ENCODE data around the gene WRAP53.
A peak's percentile ranks its signal among the peaks of the same experiment; 100 is the strongest.
"Not testable (repeated sequence)": the region's sequence is repeated elsewhere in the genome, so short reads cannot be mapped to it uniquely, and the experiment has no call there.

WRAP53 gene

DNA sequence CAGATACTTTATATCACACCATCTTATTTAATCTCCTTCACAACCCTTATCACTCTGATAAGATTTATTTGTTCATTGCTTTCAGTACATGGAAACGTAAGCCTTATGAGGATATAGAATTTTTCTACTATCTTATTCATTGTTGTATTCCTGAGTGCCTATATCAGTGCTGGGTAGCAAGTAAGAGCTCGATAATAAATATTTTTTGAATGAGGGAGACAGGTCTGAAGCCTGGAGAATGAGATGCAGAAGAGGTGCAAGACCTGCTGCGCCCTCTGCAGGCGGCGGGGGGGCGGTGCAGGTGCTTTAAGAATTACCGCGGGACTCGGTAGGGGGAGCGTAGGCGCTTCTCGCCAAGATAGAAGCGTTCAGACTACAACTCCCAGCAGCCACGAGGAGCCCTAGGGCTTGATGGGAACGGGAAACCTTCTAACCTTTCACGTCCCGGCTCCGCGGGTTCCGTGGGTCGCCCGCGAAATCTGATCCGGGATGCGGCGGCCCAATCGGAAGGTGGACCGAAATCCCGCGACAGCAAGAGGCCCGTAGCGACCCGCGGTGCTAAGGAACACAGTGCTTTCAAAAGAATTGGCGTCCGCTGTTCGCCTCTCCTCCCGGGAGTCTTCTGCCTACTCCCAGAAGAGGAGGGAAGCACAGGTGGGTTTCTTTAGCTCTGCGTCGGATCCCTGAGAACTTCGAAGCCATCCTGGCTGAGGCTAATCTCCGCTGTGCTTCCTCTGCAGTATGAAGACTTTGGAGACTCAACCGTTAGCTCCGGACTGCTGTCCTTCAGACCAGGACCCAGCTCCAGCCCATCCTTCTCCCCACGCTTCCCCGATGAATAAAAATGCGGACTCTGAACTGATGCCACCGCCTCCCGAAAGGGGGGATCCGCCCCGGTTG, at the start of gene WRAP53:
TSS of gene WRAP53 (plus strand) at position 570 of the 900 bp plus-strand sequence. CDS start at position 742, 172 bp downstream.
- Mint-ChIP-seq H3K4me1 (peaks cover 22% of the 10 kb centered on the region), H3K4me3 (peak within 1 kb of the TSS; percentile 93 to 98 (median 98)), H3K9me3 (no peaks in the 10 kb centered on the region), H3K27me3 (ENCODE audit: low read depth) (no peaks in the 10 kb centered on the region), H3K36me3 (ENCODE audit: low read depth) (peaks cover 12% of the 10 kb centered on the region), H3K27ac (peak within 1 kb of the TSS; percentile 100)
- TF ChIP-seq CTCF (IDR thresholded peaks at IDR 0.05; ENCODE audit: unreplicated experiment in 3 of 3): peak; percentile 99 to 100 (median 99)

GRCh38 chr17:7640783-7641182, 47.5 kb upstream of the WRAP53 start:
- no peak overlapping the region for H3K4me3 Mint-ChIP-seq
- H3K4me1 Mint-ChIP-seq: no peaks in the 10 kb centered on the region
- H3K27me3 Mint-ChIP-seq (ENCODE audit: low read depth): peaks cover 4% of the 10 kb centered on the region
- no peak overlapping the region for H3K27ac Mint-ChIP-seq
- H3K36me3 Mint-ChIP-seq (ENCODE audit: low read depth): no peaks in the 10 kb centered on the region
- no peak for TF ChIP-seq CTCF (IDR thresholded peaks at IDR 0.05; ENCODE audit: unreplicated experiment in 3 of 3)
- no peaks in the 10 kb centered on the region for H3K9me3 Mint-ChIP-seq

- not testable (repeated sequence) for H3K4me1 Mint-ChIP-seq
These were observed 46.6 kb upstream of the WRAP53 start for GRCh38 chr17:7641635-7642034.

GRCh38 chr17:7644775-7645174, 43.5 kb upstream of the WRAP53 start:
- H3K36me3 Mint-ChIP-seq (ENCODE audit: low read depth): no peaks in the 10 kb centered on the region
- no peak overlapping the region for H3K27ac Mint-ChIP-seq
- H3K4me3 Mint-ChIP-seq: no peak overlapping the region
- H3K27me3 Mint-ChIP-seq (ENCODE audit: low read depth): peaks cover 6% of the 10 kb centered on the region
- TF ChIP-seq CTCF (IDR thresholded peaks at IDR 0.05; ENCODE audit: unreplicated experiment in 3 of 3): no peak
- no peaks in the 10 kb centered on the region for H3K9me3 Mint-ChIP-seq
- H3K4me1 Mint-ChIP-seq: peaks cover under 1% of the 10 kb centered on the region

More at GRCh38 chr17:7641635-7642034, 46.6 kb upstream of the WRAP53 start:
- H3K36me3 Mint-ChIP-seq (ENCODE audit: low read depth); H3K27me3 Mint-ChIP-seq (ENCODE audit: low read depth); H3K9me3 Mint-ChIP-seq; H3K4me3 Mint-ChIP-seq; H3K27ac Mint-ChIP-seq: not testable (repeated sequence)

DNA sequence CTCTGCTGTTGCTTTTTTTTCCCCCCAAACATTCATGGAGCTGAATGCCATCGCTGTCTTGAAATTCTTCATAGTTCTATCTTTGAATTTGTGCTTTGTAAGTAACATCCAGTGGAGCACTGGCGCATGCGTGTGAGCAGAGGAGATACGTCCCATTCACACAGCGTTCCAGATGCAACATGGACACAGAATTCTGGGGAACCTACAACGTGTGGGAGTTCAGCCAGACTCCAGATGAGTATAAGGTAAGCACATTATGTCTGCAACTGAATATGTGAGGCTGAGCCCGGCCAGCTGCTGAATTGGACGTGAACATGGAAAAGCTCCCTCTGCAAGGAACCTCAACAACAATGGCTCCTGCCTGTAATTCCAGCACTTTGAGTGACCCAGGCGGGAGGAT, 41.8 kb upstream of the WRAP53 start:
- Mint-ChIP-seq H3K27ac (no peak overlapping the region), H3K9me3 (no peaks in the 10 kb centered on the region), H3K27me3 (ENCODE audit: low read depth) (peaks cover 18% of the 10 kb centered on the region), H3K36me3 (ENCODE audit: low read depth) (no peaks in the 10 kb centered on the region), H3K4me1 (peaks cover 9% of the 10 kb centered on the region), H3K4me3 (peak overlapping the region in 1 of 3 experiments; percentile 27)
- no peak for TF ChIP-seq CTCF (IDR thresholded peaks at IDR 0.05; ENCODE audit: unreplicated experiment in 3 of 3)

GRCh38 chr17:7647018-7647417, 41.3 kb upstream of the WRAP53 start:
- Mint-ChIP-seq H3K4me3 (peak overlapping the region in 1 of 3 experiments; percentile 27), H3K27me3 (ENCODE audit: low read depth) (peaks cover 19% of the 10 kb centered on the region), H3K27ac (no peak overlapping the region), H3K9me3 (no peaks in the 10 kb centered on the region), H3K36me3 (ENCODE audit: low read depth) (no peaks in the 10 kb centered on the region), H3K4me1 (peaks cover 12% of the 10 kb centered on the region)
- no peak for TF ChIP-seq CTCF (IDR thresholded peaks at IDR 0.05; ENCODE audit: unreplicated experiment in 3 of 3)
